Measurements from ENCODE around the gene TOX4. TPM values are rescaled to one million over a fixed set of nuclear protein-coding genes. Genes with fewer than 3 reads are reported as not detected.
A peak's percentile ranks its signal among the peaks of the same experiment; 100 is the strongest.

TOX4 gene
- total and polyA plus RNA-seq, 11 donors: 16.2 to 100 (median 86.9) TPM

- Histone ChIP-seq H3K4me1 (peaks cover 0 to 11% (median 6%) of the 10 kb centered on the region in 12 donors), H3K9me3 (no peaks in the 10 kb centered on the region), H3K27me3 (peaks cover 0 to 4% (median 0%) of the 10 kb centered on the region in 9 donors), H3K36me3 (no peaks in the 10 kb centered on the region), H3K27ac (peak overlapping the region in 3 of 12 donors; percentile 58 to 88 (median 60)), H3K4me3 (peak overlapping the region; percentile 41 to 92 (median 70))
- peak in 1 of 4 donors; percentile 8 for ATAC-seq
- WGBS, 4 donors: 10 to 24% (median 19%) methylated on average over 13 of the region's 13 CpGs
- intact Hi-C loops (cut with DNase I): no loop called here
- no peak for DNase-seq
- TF ChIP-seq CTCF (IDR thresholded peaks at IDR 0.05) (no peak), POLR2A (IDR thresholded peaks at IDR 0.05) (no peak)
These were observed 49.8 kb downstream of the TOX4 start for GRCh38 chr14:21526672-21527317.

GRCh38 chr14:21527318-21527679 lies 50.3 kb downstream of the TOX4 start:
- H3K4me3 ChIP-seq: peak overlapping the region in 1 of 12 donors; percentile 78
- ATAC-seq (no peak), DNase-seq (no peak)
- H3K27ac ChIP-seq: no peak overlapping the region
- H3K9me3 ChIP-seq: no peaks in the 10 kb centered on the region
- peaks cover 0 to 7% (median 0%) of the 10 kb centered on the region in 9 donors for H3K27me3 ChIP-seq
- intact Hi-C loops (cut with DNase I): no loop called here
- 41 to 65% (median 45%) methylated on average over 1 of the region's 1 CpG for WGBS, 4 donors
- peaks cover 0 to 11% (median 6%) of the 10 kb centered on the region in 12 donors for H3K4me1 ChIP-seq
- H3K36me3 ChIP-seq: no peaks in the 10 kb centered on the region
- no peak for TF ChIP-seq POLR2A (IDR thresholded peaks at IDR 0.05)
- no peak for TF ChIP-seq CTCF (IDR thresholded peaks at IDR 0.05)

- Histone ChIP-seq H3K4me3 (no peak overlapping the region), H3K4me1 (peaks cover 0 to 11% (median 6%) of the 10 kb centered on the region in 12 donors), H3K27me3 (peaks cover 0 to 17% (median 4%) of the 10 kb centered on the region in 9 donors), H3K36me3 (no peaks in the 10 kb centered on the region), H3K9me3 (no peaks in the 10 kb centered on the region), H3K27ac (no peak overlapping the region)
- TF ChIP-seq CTCF (IDR thresholded peaks at IDR 0.05): no peak
- TF ChIP-seq POLR2A (IDR thresholded peaks at IDR 0.05): no peak
- ATAC-seq (no peak), DNase-seq (no peak)
- intact Hi-C loops (cut with DNase I): no loop called here
- 70 to 76% (median 72%) methylated on average over 4 of the region's 4 CpGs for WGBS, 4 donors
These were observed 51.7 kb downstream of the TOX4 start for GRCh38 chr14:21528381-21529348.

- no peaks in the 10 kb centered on the region for H3K36me3 ChIP-seq
- TF ChIP-seq POLR2A (IDR thresholded peaks at IDR 0.05) (no peak), CTCF (IDR thresholded peaks at IDR 0.05) (no peak)
- H3K4me1 ChIP-seq: peaks cover 0 to 11% (median 6%) of the 10 kb centered on the region in 12 donors
- WGBS, 4 donors: 86 to 98% (median 95%) methylated on average over 1 of the region's 1 CpG
- H3K27me3 ChIP-seq: peaks cover 0 to 22% (median 8%) of the 10 kb centered on the region in 9 donors
- DNase-seq: no peak
- no peak overlapping the region for H3K4me3 ChIP-seq
- H3K27ac ChIP-seq: no peak overlapping the region
- ATAC-seq: no peak
- intact Hi-C loops (cut with DNase I): no loop called here
- H3K9me3 ChIP-seq: no peaks in the 10 kb centered on the region
These were observed 52.5 kb downstream of the TOX4 start for GRCh38 chr14:21529515-21529914.
